Measurements from ENCODE around the gene IGFL2. TPM values are rescaled to one million over a fixed set of nuclear protein-coding genes. Genes with fewer than 3 reads are reported as not detected.
A peak's percentile ranks its signal among the peaks of the same experiment; 100 is the strongest.

Gene IGFL2
- total RNA-seq, 1 donor from 2014 or later: 9.8 TPM

DNA sequence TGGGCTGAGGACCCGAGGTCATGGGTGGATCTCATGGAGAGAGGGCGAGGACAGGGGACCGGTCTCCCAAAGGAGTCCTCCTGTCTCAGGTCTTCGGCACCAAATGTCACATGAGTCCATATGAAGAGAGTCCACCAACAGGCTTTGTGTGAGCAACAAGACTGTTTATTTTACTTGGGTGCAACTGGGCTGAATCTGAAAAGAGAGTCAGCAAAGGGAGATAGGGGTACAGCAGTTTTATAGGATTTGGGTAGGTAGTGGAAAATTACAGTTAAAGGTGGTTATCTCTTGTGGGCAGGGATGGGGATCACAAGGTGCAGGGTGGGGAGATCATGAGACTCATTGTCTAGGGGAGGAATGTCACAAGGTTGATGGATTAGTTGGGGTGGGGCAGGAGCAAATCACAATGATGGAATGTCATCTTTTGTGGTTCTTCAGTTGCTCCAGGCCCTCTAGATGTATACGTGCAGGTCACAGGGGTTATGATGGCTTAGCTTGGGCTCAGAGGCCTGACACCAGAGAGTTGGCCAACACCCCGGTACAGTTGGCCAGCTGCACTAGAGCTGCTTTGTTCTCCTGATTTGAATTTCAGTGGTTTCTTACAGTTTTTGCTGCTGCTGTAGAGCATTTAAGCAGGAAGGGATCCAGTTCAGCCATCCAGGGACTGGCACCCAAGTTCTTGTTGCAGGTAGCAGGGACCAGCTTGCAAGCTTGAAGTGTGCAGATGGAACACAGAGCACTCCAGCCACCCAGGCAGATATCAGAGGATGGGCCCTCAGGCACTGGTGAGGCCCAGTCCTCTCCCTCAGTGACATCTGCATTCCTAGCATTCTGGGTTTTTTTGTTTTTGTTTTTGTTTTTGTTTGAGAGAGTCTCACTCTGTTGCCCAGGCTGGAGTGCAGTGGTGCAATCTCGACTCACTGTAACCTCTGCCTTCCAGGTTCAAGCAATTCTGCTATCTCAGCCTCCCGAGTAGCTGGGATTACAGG lies 55.1 kb downstream of the IGFL2 start:
- peaks cover 47% of the 10 kb centered on the region for H3K4me1 Mint-ChIP-seq (ENCODE audit: low read depth, unreplicated experiment)
- H3K27me3 Mint-ChIP-seq (ENCODE audit: low read depth, unreplicated experiment): peaks cover 3% of the 10 kb centered on the region
- no peaks in the 10 kb centered on the region for H3K36me3 ChIP-seq (ENCODE audit: insufficient read depth, low read length)
- H2AFZ ChIP-seq (ENCODE audit: low read depth, low read length): no peak overlapping the region
- FAIRE-seq (no peak), DNase-seq (ENCODE audit: low read depth) (no peak)
- H3K4me3 ChIP-seq (ENCODE audit: insufficient read depth, low read depth, low read length): no peak overlapping the region
- peaks cover 11% of the 10 kb centered on the region for H3K9me3 ChIP-seq (ENCODE audit: insufficient read depth, low read depth, low read length)
- peak overlapping the region; percentile 54 for H3K27ac Mint-ChIP-seq (ENCODE audit: unreplicated experiment)
- TF ChIP-seq CTCF (IDR thresholded peaks at IDR 0.05; ENCODE audit: insufficient read depth, low read depth, low read length): no peak
- no peak for TF ChIP-seq EZH2 (IDR thresholded peaks at IDR 0.05; ENCODE audit: insufficient read depth, low read length)
- H3K4me2 ChIP-seq (ENCODE audit: low read length): no peak overlapping the region
- no peaks in the 10 kb centered on the region for H3K79me2 ChIP-seq (ENCODE audit: insufficient read depth, low read length)
- H3K27ac ChIP-seq (ENCODE audit: low read depth, low read length): no peak overlapping the region
- peaks cover 16% of the 10 kb centered on the region for H3K9me3 Mint-ChIP-seq (ENCODE audit: unreplicated experiment)
- H4K20me1 ChIP-seq (ENCODE audit: insufficient read depth, low read length): no peaks in the 10 kb centered on the region
- peak overlapping the region; percentile 31 for H3K4me3 Mint-ChIP-seq (ENCODE audit: unreplicated experiment)
- H3K9ac ChIP-seq (ENCODE audit: low read length): no peak overlapping the region
- H3K36me3 Mint-ChIP-seq (ENCODE audit: low read depth, unreplicated experiment): peaks cover 11% of the 10 kb centered on the region
- H3K27me3 ChIP-seq (ENCODE audit: insufficient read depth, low read length): peaks cover 23% of the 10 kb centered on the region
- no peaks in the 10 kb centered on the region for H3K4me1 ChIP-seq (ENCODE audit: insufficient read depth, low read length)

- H3K27me3 Mint-ChIP-seq (ENCODE audit: low read depth, unreplicated experiment): peaks cover 7% of the 10 kb centered on the region
- peaks cover 11% of the 10 kb centered on the region for H3K36me3 Mint-ChIP-seq (ENCODE audit: low read depth, unreplicated experiment)
- Histone ChIP-seq H3K9ac (ENCODE audit: low read length) (no peak overlapping the region), H3K79me2 (ENCODE audit: insufficient read depth, low read length) (no peaks in the 10 kb centered on the region), H2AFZ (ENCODE audit: low read depth, low read length) (no peak overlapping the region), H3K36me3 (ENCODE audit: insufficient read depth, low read length) (no peaks in the 10 kb centered on the region), H3K27me3 (ENCODE audit: insufficient read depth, low read length) (peaks cover 21% of the 10 kb centered on the region), H3K27ac (ENCODE audit: low read depth, low read length) (no peak overlapping the region), H3K9me3 (ENCODE audit: insufficient read depth, low read depth, low read length) (peaks cover 11% of the 10 kb centered on the region), H3K4me1 (ENCODE audit: insufficient read depth, low read length) (no peaks in the 10 kb centered on the region), H4K20me1 (ENCODE audit: insufficient read depth, low read length) (no peaks in the 10 kb centered on the region), H3K4me2 (ENCODE audit: low read length) (no peak overlapping the region), H3K4me3 (ENCODE audit: insufficient read depth, low read depth, low read length) (no peak overlapping the region)
- DNase-seq (ENCODE audit: low read depth) (no peak), FAIRE-seq (no peak)
- H3K4me1 Mint-ChIP-seq (ENCODE audit: low read depth, unreplicated experiment): peaks cover 47% of the 10 kb centered on the region
- TF ChIP-seq CTCF (IDR thresholded peaks at IDR 0.05; ENCODE audit: insufficient read depth, low read depth, low read length) (no peak), EZH2 (IDR thresholded peaks at IDR 0.05; ENCODE audit: insufficient read depth, low read length) (no peak)
- H3K9me3 Mint-ChIP-seq (ENCODE audit: unreplicated experiment): peaks cover 16% of the 10 kb centered on the region
- H3K27ac Mint-ChIP-seq (ENCODE audit: unreplicated experiment): no peak overlapping the region
- H3K4me3 Mint-ChIP-seq (ENCODE audit: unreplicated experiment): no peak overlapping the region
Observed at GRCh38 chr19:46204008-46204407, 56.0 kb downstream of the IGFL2 start.

Measured in astrocyte (in vitro differentiated cells and primary cell).